Stimulated activated naive CD4-positive, alpha-beta T cell treated with Interleukin-2 at 50 U/mL for 16 hours (primary cell): ENCODE results near the gene DYNC1I1.

Experiments
- DNase-seq: peaks from one replicate; lab custom pipeline; 2025; lab: John Stamatoyannopoulos, UW

Gene DYNC1I1

DNA sequence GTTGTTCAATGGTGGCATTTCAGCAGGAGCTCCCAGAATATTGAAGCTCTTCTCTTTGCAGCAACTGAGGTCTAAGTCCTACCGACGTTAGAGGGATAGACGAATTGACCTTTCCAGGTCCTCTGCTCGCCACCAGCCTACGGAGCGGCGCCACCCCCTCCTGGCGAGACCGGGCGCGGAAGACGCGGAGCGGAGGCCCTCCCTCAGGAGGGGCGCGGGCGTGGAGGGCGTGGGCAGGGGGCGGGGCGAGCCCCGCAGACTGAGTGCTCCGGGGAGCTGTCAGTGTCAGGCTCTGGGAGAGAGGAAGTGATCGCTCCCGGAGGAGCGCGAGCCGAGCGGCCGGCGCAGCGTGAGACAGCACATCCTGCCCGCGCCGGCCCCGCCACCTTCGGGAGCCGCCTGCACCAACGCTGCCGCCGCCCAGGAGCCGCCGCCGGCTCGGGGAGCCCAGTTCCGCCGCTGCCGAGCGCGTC is at the start of gene DYNC1I1:
Gene DYNC1I1, plus strand, starts transcription at position 257 of the 473 bp plus-strand sequence. CDS start 32,176 bp downstream, outside the sequence.
- DNase-seq = no peak

- DNase-seq = no peak
Observed at GRCh38 chr7:95723583-95724180, 48.7 kb upstream of the DYNC1I1 start.

DNA sequence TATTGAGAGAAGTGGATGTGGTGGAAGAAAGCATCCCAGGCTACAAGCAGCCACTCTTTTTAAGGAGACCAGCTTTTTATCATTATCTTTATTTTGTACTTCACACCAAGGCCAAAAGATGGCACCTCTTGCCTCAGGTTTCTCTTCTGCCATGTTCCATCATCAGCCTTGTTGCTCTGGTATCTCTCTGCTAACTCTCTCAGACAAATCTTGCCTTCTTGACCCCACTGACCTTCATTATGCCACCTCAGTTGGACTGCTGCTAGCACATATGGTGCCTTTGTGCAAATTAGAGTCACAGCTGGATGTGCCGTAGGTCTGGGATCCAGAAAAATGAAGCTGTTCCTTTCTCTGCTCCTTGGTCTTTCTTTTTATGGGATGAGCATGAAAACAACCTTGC is 47.1 kb upstream of the DYNC1I1 start:
- DNase-seq = no peak

DNA sequence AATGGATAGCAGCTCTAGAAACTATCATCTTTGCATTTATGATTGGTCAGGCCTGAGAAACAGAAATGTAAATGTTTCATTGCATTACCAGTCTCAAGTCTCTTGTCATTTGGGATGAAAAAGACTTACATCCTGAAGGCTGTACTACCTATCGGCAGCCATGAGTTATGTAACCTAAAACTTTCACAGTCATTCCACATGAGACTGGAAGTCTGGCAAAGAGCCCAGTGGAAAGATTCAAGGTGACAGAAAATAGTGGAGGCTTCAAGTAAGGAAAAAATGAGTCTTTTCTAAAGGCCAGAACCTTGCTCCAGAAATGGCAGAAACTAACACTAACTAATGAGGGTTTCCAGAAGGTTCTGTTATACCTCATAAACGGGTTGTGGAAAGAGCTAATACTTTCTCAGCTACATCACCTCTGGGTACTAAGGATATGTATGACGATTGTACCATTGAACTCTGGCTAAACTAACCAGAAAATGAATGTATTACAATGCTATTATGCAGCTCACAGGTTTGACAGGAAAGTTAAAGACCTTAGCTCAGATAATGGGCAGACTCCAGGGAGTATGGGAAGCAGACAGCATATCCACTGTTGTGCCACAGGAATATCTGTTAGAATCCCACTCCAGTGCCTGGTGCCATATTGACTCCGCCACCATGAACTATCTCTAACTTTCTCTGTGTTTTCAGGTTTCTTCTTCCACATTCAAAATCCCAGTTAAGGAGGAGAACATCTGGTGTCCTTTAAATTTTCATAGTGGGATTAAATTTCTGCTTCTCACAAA is 41.7 kb upstream of the DYNC1I1 start:
- DNase-seq = no peak

- no peak for DNase-seq
Observed at GRCh38 chr7:95736635-95737034, 35.7 kb upstream of the DYNC1I1 start.

DNA sequence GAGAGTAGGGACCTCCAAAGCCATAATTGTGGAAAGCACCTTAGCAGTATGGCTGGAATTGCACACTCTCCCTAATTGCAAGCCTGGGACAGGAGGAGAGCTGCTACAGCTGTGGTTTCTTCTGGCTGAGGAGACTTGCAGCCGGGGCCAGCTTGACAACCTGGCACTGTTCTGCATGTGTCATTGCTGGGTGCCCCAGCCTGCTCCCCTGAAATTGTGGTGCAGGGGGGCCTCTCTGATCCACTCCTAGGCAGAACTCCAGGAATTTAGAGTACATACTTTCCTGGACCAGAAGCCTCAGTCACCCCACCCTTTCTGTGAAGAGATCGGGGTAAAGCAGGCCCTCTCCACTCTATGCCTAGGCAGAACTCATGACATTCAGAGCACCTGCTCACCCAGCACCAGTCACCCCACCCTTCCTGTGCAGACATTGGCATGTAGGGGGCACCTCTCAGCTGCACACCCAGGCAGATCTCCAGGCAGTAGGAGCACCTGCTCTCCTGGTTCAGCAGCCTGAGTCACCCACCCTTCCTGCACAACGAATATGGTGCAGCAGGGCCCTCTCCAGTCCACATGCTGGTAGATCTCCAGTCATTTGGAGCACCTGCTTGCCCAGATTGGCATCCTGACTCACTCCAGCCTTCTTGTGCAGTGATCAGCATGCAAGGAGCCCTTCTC is 34.4 kb upstream of the DYNC1I1 start:
- no peak for DNase-seq

GRCh38 chr7:95749044-95749443 is 23.3 kb upstream of the DYNC1I1 start:
- DNase-seq = no peak

DNA sequence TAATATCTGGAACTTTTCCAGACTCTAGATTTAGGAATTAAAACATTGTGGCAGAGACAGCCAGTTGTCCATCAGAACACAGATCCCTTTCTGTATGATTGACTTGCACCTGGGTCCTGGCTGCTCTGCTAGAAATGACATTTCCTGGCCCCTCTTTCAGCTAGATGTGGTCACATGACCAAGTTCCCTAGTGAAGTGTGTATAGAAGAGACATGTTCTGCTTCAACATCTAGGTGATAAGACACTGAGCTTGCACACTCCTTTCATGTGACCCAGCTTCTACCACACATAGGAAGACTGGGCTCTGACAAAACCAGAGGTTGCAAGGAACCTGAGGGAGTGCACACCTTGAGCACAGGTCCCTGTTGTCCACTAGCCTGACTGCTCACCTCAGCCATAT is 22.8 kb upstream of the DYNC1I1 start:
- DNase-seq = no peak

- no peak for DNase-seq
Observed at GRCh38 chr7:95753440-95753839, 18.9 kb upstream of the DYNC1I1 start.

DNA sequence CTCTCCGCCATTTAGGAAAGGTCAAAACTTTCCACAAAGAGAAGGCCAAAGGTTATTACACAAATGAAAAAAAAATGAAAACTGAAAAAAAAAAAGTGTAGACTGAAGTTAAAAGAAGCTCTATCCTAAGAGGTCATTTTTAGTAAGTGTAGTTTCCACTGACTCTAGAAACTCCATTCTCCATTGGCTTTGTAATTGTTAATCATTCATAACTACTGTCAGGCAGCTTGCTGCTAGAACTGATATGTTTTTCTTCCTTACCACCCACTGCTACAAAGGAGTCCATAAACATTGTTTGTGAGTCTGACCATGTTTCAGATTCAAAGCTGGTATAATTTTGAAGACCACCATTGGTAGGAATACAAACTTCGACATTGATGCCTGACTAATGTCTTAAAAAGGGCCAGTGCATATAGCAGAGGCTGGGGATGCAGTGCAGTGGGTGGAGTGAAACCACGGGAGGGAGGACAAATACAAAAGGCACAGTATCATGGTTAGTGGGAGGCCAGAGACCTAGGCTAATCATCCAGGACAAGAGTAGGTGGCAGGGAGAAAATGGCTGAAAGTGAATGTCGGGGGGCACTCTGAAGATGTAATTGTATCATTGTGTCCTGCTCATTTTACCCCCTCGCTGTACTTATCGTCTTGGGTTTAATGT is 16.9 kb upstream of the DYNC1I1 start:
- DNase-seq = no peak

GRCh38 chr7:95758187-95758586 is 14.2 kb upstream of the DYNC1I1 start:
- no peak for DNase-seq

GRCh38 chr7:95766086-95766485 is 6.3 kb upstream of the DYNC1I1 start:
- DNase-seq = no peak

DNA sequence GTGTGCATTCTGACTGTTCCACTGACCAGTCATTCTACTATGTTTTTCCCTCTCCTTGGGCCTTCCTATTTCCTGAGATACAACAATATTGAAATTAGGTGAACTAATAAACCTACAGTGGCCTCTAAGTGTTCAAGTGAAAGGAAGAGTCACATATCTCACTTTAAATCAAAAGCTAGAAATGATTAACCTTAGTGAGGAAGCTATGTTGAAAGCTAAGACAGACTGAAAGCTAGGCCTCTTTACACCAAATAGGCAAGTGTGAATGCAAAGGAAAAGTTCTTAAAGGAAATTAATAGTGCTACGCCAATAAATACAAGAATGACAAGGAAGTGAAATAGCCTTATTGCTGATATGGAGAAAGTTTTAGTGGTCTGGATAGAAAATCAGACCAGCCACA is 5.7 kb upstream of the DYNC1I1 start:
- DNase-seq = no peak

GRCh38 chr7:95772771-95773581 is 622 bp downstream of the DYNC1I1 start:
- no peak for DNase-seq

DNA sequence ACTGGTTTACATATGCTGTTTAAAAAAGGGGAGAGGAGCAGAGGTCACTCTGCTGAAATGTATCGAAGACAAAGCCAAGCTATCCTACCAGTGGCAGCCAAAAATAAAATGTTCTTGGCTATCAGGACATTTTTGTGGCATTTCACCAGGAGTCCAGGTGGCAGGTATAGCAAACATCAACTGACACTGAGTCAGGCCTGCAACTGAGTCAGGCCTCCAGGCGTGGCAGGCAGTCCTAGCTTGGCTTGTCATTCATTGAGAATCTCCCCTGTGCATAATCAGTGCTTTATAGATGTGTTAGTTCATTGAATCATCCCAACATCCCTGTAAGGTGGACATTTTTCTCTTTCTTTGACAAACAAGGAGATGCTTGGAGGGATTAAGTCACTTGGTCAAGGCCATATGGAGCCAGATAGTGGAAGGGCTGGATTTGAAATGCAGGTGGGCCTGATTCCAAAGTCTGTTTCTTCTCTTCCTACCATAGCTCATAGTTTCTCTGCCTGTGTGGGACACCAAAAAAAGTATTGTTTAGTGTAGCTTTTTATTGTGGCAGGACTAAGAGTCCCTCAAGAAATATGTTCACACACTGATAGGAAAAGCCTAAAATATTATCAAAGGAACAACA is 4.3 kb downstream of the DYNC1I1 start:
- DNase-seq = no peak

DNA sequence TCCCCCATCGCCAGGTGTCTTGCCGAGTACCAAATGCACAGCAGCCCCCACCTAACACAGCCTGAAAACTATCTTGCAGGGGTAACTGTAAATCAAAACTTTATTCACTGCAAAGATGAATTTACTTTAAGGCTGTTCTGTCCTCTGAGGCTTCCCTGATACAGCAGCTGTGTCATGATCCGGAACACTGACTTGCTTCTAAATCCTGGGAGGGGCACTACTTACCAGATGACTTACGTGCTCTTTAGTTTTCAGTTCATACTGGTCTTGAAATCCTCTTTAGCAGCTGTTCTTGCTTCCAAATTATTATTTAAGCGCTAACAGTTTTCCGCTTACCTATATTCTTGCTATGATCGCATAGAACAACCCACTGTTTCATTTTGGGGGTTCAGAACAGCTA is 4.9 kb downstream of the DYNC1I1 start:
- DNase-seq = no peak

DNA sequence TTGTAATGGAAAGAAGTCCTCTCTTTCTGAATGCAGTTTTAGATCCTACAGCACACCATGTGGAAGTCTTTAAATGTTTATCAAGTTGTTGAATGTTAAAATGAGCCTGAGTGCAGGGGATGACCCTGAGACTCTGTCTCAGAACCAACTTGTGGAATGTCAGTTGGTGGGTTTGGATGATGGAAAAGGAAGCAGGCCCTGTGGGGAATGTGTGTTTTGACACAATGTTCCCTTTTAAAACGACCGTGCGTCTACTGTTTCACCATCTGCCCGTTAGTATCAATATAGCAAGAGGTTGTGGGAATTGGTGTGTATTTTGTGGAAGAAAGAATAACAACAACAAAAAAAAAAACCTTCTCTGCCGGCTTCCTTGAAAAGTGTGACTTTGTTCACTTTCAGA is 8.3 kb downstream of the DYNC1I1 start:
- no peak for DNase-seq

GRCh38 chr7:95781961-95782586 is 9.7 kb downstream of the DYNC1I1 start:
- no peak for DNase-seq

DNA sequence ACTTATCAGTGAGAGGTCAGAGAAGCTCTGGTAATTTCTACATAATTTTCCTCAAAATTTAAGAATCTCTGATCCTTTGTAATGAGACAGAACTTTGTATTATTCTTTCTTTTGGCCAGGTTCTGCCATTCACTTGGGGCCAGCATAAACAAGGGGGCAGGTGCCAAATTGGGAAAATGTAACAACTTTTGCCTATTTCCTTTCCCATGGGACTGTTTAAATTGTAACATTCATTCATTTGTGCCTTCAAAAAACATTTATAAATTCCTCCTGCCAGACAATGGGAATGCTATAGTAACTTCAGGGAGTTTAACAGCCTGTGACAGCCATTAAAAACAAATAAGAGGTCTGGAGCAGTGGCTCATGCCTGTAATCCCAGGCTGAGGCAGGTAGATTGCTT is 12.4 kb downstream of the DYNC1I1 start:
- DNase-seq = no peak

GRCh38 chr7:95788258-95788657 is 15.9 kb downstream of the DYNC1I1 start:
- no peak for DNase-seq

DNA sequence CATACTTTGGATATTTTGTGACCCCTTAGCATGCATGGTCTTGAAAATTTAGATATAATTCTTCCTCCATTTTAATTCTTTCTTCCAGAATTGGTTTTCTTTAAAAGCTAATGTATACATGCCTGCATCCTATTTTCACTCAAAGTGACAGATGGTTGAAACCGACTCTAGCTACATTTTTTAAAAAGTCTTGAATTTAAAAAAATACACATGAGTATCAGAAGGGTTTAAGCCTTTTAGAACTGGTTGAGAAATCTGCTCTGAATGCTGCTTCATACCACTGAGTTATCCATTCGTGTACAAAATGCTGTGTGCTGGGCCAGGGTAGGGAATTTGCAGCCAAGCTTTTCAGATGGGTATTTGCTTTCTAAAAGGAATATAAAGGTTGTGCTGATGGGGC is 16.5 kb downstream of the DYNC1I1 start:
- no peak for DNase-seq
